Panc1 (cell line): ENCODE measurements around the gene GPR158. TPM values are rescaled to one million over a fixed set of nuclear protein-coding genes. Genes with fewer than 3 reads are reported as not detected.

Source experiments
- ATAC-seq: fragments of 200-7000 bp; cut with Tn5 transposase; 2 replicates; pipeline ENCODE4 v1.9.1; 2020; ENCODE audit warnings: mild to moderate bottlenecking, moderate library complexity
- BruUV-seq: library from RNA; stranded (reverse); fragments of 400-500 nt; replicated peaks from 2 replicates; lab custom pipeline; 2021; lab: Mats Ljungman, UMichigan
- CTCF ChIA-PET: fragments of 300-600 bp; sonication (Branson Sonifier 250); formaldehyde crosslinking; loops from one replicate; lab custom pipeline; 2022; ENCODE audit warnings: antibody characterized with exemption; lab: Charles Lee
- POLR2A ChIA-PET: fragments of 300-600 bp; sonication (Branson Sonifier 250); formaldehyde crosslinking; loops from one replicate; lab custom pipeline; 2022; ENCODE audit warnings: antibody characterized with exemption; lab: Charles Lee
- DNase-seq: peaks from one replicate; pipeline ENCODE4 v3.0.0-alpha.2; 2010; ENCODE audit warnings: low read depth, low spot score
- H3K27ac ChIP-seq: 2 replicates; pipeline ENCODE4 v1.5.1; 2011; ENCODE audit warnings: mild to moderate bottlenecking, low read length, inconsistent platforms
- H3K27me3 ChIP-seq: fragments of 200-500 bp; sonication (Bioruptor generic); 2 replicates; pipeline ENCODE4 v1.6.0; 2014; ENCODE audit warnings: low read length, inconsistent platforms; ENCODE audit not compliant: control insufficient read depth, insufficient read depth
- H3K36me3 ChIP-seq: fragments of 200-500 bp; sonication (Bioruptor generic); 2 replicates; pipeline ENCODE4 v1.5.1; 2014; ENCODE audit warnings: inconsistent platforms, mild to moderate bottlenecking, low read length, moderate library complexity; ENCODE audit not compliant: control insufficient read depth, insufficient read depth
- H3K4me1 ChIP-seq: 2 replicates; pipeline ENCODE4 v1.5.1; 2011; ENCODE audit warnings: inconsistent platforms, mild to moderate bottlenecking, low read length, moderate library complexity; ENCODE audit not compliant: control insufficient read depth, insufficient read depth
- H3K4me3 ChIP-seq, 2 experiments: 2 replicates each; pipeline ENCODE4 v1.5.1; 2011 to 2012; ENCODE audit warnings: low read depth in 2 of 2, low read length in 2 of 2, mild to moderate bottlenecking in 2 of 2, inconsistent platforms in 1 of 2, moderate library complexity in 1 of 2
- H3K9me3 ChIP-seq: fragments of 200-500 bp; sonication (Bioruptor generic); 2 replicates; pipeline ENCODE4 v1.5.1; 2014; ENCODE audit warnings: low read depth, mild to moderate bottlenecking, inconsistent platforms, low read length, moderate library complexity; ENCODE audit not compliant: control insufficient read depth, insufficient read depth
- CTCF ChIP-seq: fragments of 450-650 bp; IDR thresholded peaks from 2 replicates; pipeline ENCODE4 v1.5.1; 2017; ENCODE audit warnings: mild to moderate bottlenecking
- POLR2AphosphoS5 ChIP-seq: IDR thresholded peaks from 2 replicates; pipeline ENCODE4 v1.6.1; 2012; ENCODE audit warnings: mild to moderate bottlenecking, low read depth, low read length, moderate library complexity
- SIN3A ChIP-seq: IDR thresholded peaks from 2 replicates; pipeline ENCODE4 v1.6.1; 2012; ENCODE audit warnings: low read depth, mild to moderate bottlenecking, low read length, moderate library complexity, borderline replicate concordance; ENCODE audit not compliant: insufficient read depth
- TCF7L2 ChIP-seq: IDR thresholded peaks from 2 replicates; pipeline ENCODE4 v1.6.1; 2011; ENCODE audit warnings: mild to moderate bottlenecking, low read depth, low read length, inconsistent platforms
- in situ Hi-C: cut with HindIII; loops from 2 replicates; pipeline ENCODE4 v1.10.0; 2016; ENCODE audit warnings: low sequenced_read_pairs, low pct_unique_long_range_greater_than_20kb
- intact Hi-C: fragments of 100-400 bp; cut with micrococcal nuclease; formaldehyde crosslinking; loops from one replicate; pipeline ENCODE4 v1.10.0; 2022; ENCODE audit not compliant: unreplicated experiment
- total RNA-seq: library from RNA; stranded (reverse); gene quantifications from one replicate; pipeline ENCODE4 v1.2.1, GENCODE V29; 2021; ENCODE audit not compliant: unreplicated experiment
- TF ChIP-seq, protein P1 (sequence below), 2 experiments: IDR thresholded peaks; 2 replicates each; pipeline ENCODE4 v1.6.1; 2011 to 2012; ENCODE audit warnings: low read depth in 2 of 2, control low read depth in 1 of 2, low read length in 1 of 2, mild to moderate bottlenecking in 1 of 2, moderate library complexity in 1 of 2; ENCODE audit not compliant: insufficient read depth in 1 of 2

GPR158 gene
- total RNA-seq, 1 experiment from 2014 or later: 0.64 TPM

GRCh38 chr10:25556457-25556856, 381.7 kb downstream of the GPR158 start:
- no peak for ATAC-seq
- Histone ChIP-seq H3K27me3 (no peaks in the 10 kb centered on the region), H3K4me3 (no peak overlapping the region), H3K9me3 (no peaks in the 10 kb centered on the region), H3K36me3 (no peaks in the 10 kb centered on the region), H3K27ac (no peak overlapping the region), H3K4me1 (no peaks in the 10 kb centered on the region)
- POLR2A ChIA-PET: no interaction called here
- in situ Hi-C loops (no loop called here), intact Hi-C loops (no loop called here)
- peak; percentile 18 for DNase-seq
- no TSS peak for BruUV-seq
- TF ChIP-seq POLR2AphosphoS5: no peak
- TF ChIP-seq CTCF: no peak
- TF ChIP-seq, protein P1, sequence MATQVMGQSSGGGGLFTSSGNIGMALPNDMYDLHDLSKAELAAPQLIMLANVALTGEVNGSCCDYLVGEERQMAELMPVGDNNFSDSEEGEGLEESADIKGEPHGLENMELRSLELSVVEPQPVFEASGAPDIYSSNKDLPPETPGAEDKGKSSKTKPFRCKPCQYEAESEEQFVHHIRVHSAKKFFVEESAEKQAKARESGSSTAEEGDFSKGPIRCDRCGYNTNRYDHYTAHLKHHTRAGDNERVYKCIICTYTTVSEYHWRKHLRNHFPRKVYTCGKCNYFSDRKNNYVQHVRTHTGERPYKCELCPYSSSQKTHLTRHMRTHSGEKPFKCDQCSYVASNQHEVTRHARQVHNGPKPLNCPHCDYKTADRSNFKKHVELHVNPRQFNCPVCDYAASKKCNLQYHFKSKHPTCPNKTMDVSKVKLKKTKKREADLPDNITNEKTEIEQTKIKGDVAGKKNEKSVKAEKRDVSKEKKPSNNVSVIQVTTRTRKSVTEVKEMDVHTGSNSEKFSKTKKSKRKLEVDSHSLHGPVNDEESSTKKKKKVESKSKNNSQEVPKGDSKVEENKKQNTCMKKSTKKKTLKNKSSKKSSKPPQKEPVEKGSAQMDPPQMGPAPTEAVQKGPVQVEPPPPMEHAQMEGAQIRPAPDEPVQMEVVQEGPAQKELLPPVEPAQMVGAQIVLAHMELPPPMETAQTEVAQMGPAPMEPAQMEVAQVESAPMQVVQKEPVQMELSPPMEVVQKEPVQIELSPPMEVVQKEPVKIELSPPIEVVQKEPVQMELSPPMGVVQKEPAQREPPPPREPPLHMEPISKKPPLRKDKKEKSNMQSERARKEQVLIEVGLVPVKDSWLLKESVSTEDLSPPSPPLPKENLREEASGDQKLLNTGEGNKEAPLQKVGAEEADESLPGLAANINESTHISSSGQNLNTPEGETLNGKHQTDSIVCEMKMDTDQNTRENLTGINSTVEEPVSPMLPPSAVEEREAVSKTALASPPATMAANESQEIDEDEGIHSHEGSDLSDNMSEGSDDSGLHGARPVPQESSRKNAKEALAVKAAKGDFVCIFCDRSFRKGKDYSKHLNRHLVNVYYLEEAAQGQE (IDR thresholded peaks at IDR 0.05; ENCODE audit: insufficient read depth in 1 of 2, low read depth in 2 of 2, low read length in 1 of 2): no peak
- no peak for TF ChIP-seq TCF7L2
- TF ChIP-seq SIN3A: no peak
- CTCF ChIA-PET: no interaction called here

DNA sequence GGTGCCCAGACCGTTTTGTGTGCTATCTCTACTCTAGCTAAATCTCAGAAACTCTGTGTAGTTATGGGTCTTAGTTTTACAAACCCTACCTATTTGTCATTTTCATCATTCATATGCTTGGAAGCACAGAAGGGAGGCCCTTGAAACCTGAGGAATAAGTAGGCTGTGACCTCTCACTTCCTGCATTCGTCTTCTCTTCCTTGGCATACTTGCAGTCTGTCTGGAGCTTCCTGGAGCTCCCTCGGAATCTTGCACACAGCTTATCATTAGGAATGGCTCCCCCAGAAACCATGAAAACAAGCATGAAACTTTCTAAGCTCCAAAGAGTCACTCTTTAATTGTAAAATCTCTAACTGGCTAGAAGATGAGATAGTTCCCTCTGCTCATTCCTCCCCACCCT, 382.3 kb downstream of the GPR158 start:
- no TSS peak for BruUV-seq
- no peak overlapping the region for H3K27ac ChIP-seq
- CTCF ChIA-PET: no interaction called here
- no peak for DNase-seq
- H3K36me3 ChIP-seq: no peaks in the 10 kb centered on the region
- intact Hi-C loops: no loop called here
- no peak for ATAC-seq
- H3K9me3 ChIP-seq: no peaks in the 10 kb centered on the region
- H3K27me3 ChIP-seq: no peaks in the 10 kb centered on the region
- in situ Hi-C loops: no loop called here
- no peaks in the 10 kb centered on the region for H3K4me1 ChIP-seq
- POLR2A ChIA-PET: no interaction called here
- H3K4me3 ChIP-seq: no peak overlapping the region
- TF ChIP-seq POLR2AphosphoS5: no peak
- no peak for TF ChIP-seq CTCF
- TF ChIP-seq SIN3A: no peak
- TF ChIP-seq, protein P1 (IDR thresholded peaks at IDR 0.05; ENCODE audit: insufficient read depth in 1 of 2, low read depth in 2 of 2, low read length in 1 of 2): no peak
- TF ChIP-seq TCF7L2: no peak
